T-helper 1 cell treated with Interleukin-12 subunit alpha and Interleukin-12 subunit beta and Interleukin-4 antibody, amounts not matched to agents 30 ng/mL and 1 ng/mL, for 36 hours (primary cell): ENCODE data around the gene NECAB2. TPM values are rescaled to one million over a fixed set of nuclear protein-coding genes. Genes with fewer than 3 reads are reported as not detected.

ENCODE experiments used
- intact Hi-C: fragments of 100-400 bp; cut with micrococcal nuclease; formaldehyde crosslinking; loops from one replicate; pipeline ENCODE4 v1.15.1; 2024
- total RNA-seq: library from RNA; stranded (reverse); gene quantifications from 2 replicates; pipeline ENCODE4 v1.2.3, GENCODE V29; 2022

The NECAB2 gene
- total RNA-seq, 1 donor from 2014 or later: not detected

- intact Hi-C loops: no loop called here
Observed at GRCh38 chr16:83951544-83951943, 16.5 kb upstream of the NECAB2 start.

- intact Hi-C loops: no loop called here
Observed at GRCh38 chr16:83952587-83952939, 15.5 kb upstream of the NECAB2 start.

GRCh38 chr16:83952940-83953795 lies 14.9 kb upstream of the NECAB2 start, which contains the start of gene OSGIN1:
Gene OSGIN1, plus strand, starts transcription at chr16:83953240. Its CDS starts 4,432 bp downstream, at chr16:83957672.
- intact Hi-C loops: loop anchor here (1.0 kb wide), 6 partner anchors 27 to 191 kb away; partner anchors contain the start of genes MBTPS1 and MLYCD

GRCh38 chr16:83953796-83954576 lies 14.1 kb upstream of the NECAB2 start:
- intact Hi-C loops: loop anchor here (1.0 kb wide), 6 partner anchors 28 to 190 kb away; partner anchors contain the start of genes MBTPS1 and MLYCD

GRCh38 chr16:83954577-83955016 lies 13.4 kb upstream of the NECAB2 start:
- intact Hi-C loops: no loop called here

- intact Hi-C loops: loop anchor here (1.0 kb wide), 5 partner anchors 110 to 551 kb away; partner anchors contain the start of gene TAF1C
Observed at GRCh38 chr16:83955218-83956130, 12.6 kb upstream of the NECAB2 start.

GRCh38 chr16:83956336-83957289 lies 11.4 kb upstream of the NECAB2 start:
- intact Hi-C loops: loop anchor here (1.0 kb wide), 5 partner anchors 109 to 550 kb away; partner anchors contain the start of gene TAF1C

GRCh38 chr16:83957296-83957855 lies 10.7 kb upstream of the NECAB2 start:
- intact Hi-C loops: no loop called here

- intact Hi-C loops: no loop called here
Observed at GRCh38 chr16:83958137-83958845, 9.8 kb upstream of the NECAB2 start.

- intact Hi-C loops: no loop called here
Observed at GRCh38 chr16:83958846-83959565, 9.0 kb upstream of the NECAB2 start.

- intact Hi-C loops: no loop called here
Observed at GRCh38 chr16:83959656-83960434, 8.2 kb upstream of the NECAB2 start.

GRCh38 chr16:83960521-83961249 lies 7.4 kb upstream of the NECAB2 start:
- intact Hi-C loops: no loop called here

- intact Hi-C loops: no loop called here
Observed at GRCh38 chr16:83961591-83961990, 6.5 kb upstream of the NECAB2 start.

GRCh38 chr16:83963277-83964119 lies 4.5 kb upstream of the NECAB2 start:
- intact Hi-C loops: no loop called here

- intact Hi-C loops: no loop called here
Observed at GRCh38 chr16:83964684-83965443, 3.2 kb upstream of the NECAB2 start.
